Activated naive CD8-positive, alpha-beta T cell (primary cell): ENCODE measurements around the gene BSCL2.
A peak's percentile ranks its signal among the peaks of the same experiment; 100 is the strongest.
"Not testable (repeated sequence)": the region's sequence is repeated elsewhere in the genome, so short reads cannot be mapped to it uniquely, and the experiment has no call there.

Experiments used
- H3K27ac Mint-ChIP-seq: one replicate; pipeline ENCODE4 v1.8.0; 2021; ENCODE audit warnings: mixed read lengths
- H3K27me3 Mint-ChIP-seq: one replicate; pipeline ENCODE4 v1.8.0; 2021; ENCODE audit warnings: mixed read lengths
- H3K36me3 Mint-ChIP-seq: one replicate; pipeline ENCODE4 v1.8.0; 2021; ENCODE audit warnings: mixed read lengths
- H3K4me1 Mint-ChIP-seq: one replicate; pipeline ENCODE4 v1.8.0; 2021; ENCODE audit warnings: low read depth, mixed read lengths
- H3K4me3 Mint-ChIP-seq: one replicate; pipeline ENCODE4 v1.8.0; 2021; ENCODE audit warnings: mild to moderate bottlenecking, mixed read lengths
- H3K9me3 Mint-ChIP-seq: one replicate; pipeline ENCODE4 v1.8.0; 2021; ENCODE audit warnings: low read depth, mixed read lengths

BSCL2 gene

GRCh38 chr11:62707277-62707861 is at the start of gene BSCL2, which contains the start of gene GNG3:
TSS of gene BSCL2 (minus strand) at chr11:62707424. CDS start at chr11:62707195, 229 bp downstream.
TSS of gene GNG3 (plus strand) at chr11:62707676. CDS start at chr11:62708296, 620 bp downstream.
- no peaks in the 10 kb centered on the region for H3K27me3 Mint-ChIP-seq
- no peaks in the 10 kb centered on the region for H3K9me3 Mint-ChIP-seq
- H3K4me3 Mint-ChIP-seq, result peak within 1 kb of the TSS; percentile 91
- H3K36me3 Mint-ChIP-seq, result peaks cover 9% of the 10 kb centered on the region
- peak within 1 kb of the TSS; percentile 97 for H3K27ac Mint-ChIP-seq
- H3K4me1 Mint-ChIP-seq, result peaks cover 45% of the 10 kb centered on the region

- Mint-ChIP-seq H3K27ac (no peak overlapping the region), H3K9me3 (no peaks in the 10 kb centered on the region), H3K4me1 (peaks cover 19% of the 10 kb centered on the region), H3K36me3 (peaks cover 2% of the 10 kb centered on the region), H3K4me3 (peak overlapping the region; percentile 68), H3K27me3 (no peaks in the 10 kb centered on the region)
Observed at GRCh38 chr11:62755086-62755615, 47.9 kb upstream of the BSCL2 start.

GRCh38 chr11:62753736-62754603 is 46.7 kb upstream of the BSCL2 start, which contains the start of gene ZBTB3:
TSS of gene ZBTB3 (minus strand) at chr11:62754160. CDS start at chr11:62753664, 496 bp downstream.
- H3K27me3 Mint-ChIP-seq, result no peaks in the 10 kb centered on the region
- H3K9me3 Mint-ChIP-seq, result no peaks in the 10 kb centered on the region
- H3K27ac Mint-ChIP-seq, result peak within 1 kb of the TSS; percentile 98
- peaks cover 2% of the 10 kb centered on the region for H3K36me3 Mint-ChIP-seq
- H3K4me1 Mint-ChIP-seq, result peaks cover 26% of the 10 kb centered on the region
- peak within 1 kb of the TSS; percentile 97 for H3K4me3 Mint-ChIP-seq

- H3K4me1 Mint-ChIP-seq, result peaks cover 29% of the 10 kb centered on the region
- H3K27me3 Mint-ChIP-seq, result no peaks in the 10 kb centered on the region
- H3K27ac Mint-ChIP-seq, result peak overlapping the region; percentile 98
- H3K9me3 Mint-ChIP-seq, result no peaks in the 10 kb centered on the region
- H3K36me3 Mint-ChIP-seq, result peaks cover 4% of the 10 kb centered on the region
- H3K4me3 Mint-ChIP-seq, result peak overlapping the region; percentile 97
Observed at GRCh38 chr11:62752994-62753735, 45.9 kb upstream of the BSCL2 start.

- Mint-ChIP-seq H3K4me1 (peaks cover 31% of the 10 kb centered on the region), H3K4me3 (peak overlapping the region; percentile 97), H3K9me3 (no peaks in the 10 kb centered on the region), H3K36me3 (peaks cover 4% of the 10 kb centered on the region), H3K27ac (peak overlapping the region; percentile 46), H3K27me3 (no peaks in the 10 kb centered on the region)
Observed at GRCh38 chr11:62752177-62752785, 45.1 kb upstream of the BSCL2 start.

- not testable (repeated sequence) for H3K27ac Mint-ChIP-seq, H3K9me3 Mint-ChIP-seq, H3K36me3 Mint-ChIP-seq, H3K4me3 Mint-ChIP-seq, H3K27me3 Mint-ChIP-seq
- H3K4me1 Mint-ChIP-seq, result peaks cover 31% of the 10 kb centered on the region
Observed at GRCh38 chr11:62749931-62750330, 42.7 kb upstream of the BSCL2 start.

GRCh38 chr11:62747475-62748160 is 40.4 kb upstream of the BSCL2 start:
- H3K27me3 Mint-ChIP-seq, result no peaks in the 10 kb centered on the region
- H3K36me3 Mint-ChIP-seq, result peaks cover 4% of the 10 kb centered on the region
- H3K27ac Mint-ChIP-seq, result peak overlapping the region; percentile 22
- no peaks in the 10 kb centered on the region for H3K9me3 Mint-ChIP-seq
- H3K4me3 Mint-ChIP-seq, result no peak overlapping the region
- peaks cover 22% of the 10 kb centered on the region for H3K4me1 Mint-ChIP-seq

- Mint-ChIP-seq H3K9me3 (no peaks in the 10 kb centered on the region), H3K36me3 (peaks cover 7% of the 10 kb centered on the region), H3K4me3 (no peak overlapping the region), H3K27ac (peak overlapping the region; percentile 34), H3K4me1 (peaks cover 7% of the 10 kb centered on the region), H3K27me3 (no peaks in the 10 kb centered on the region)
Observed at GRCh38 chr11:62737196-62737595, 30.0 kb upstream of the BSCL2 start.

GRCh38 chr11:62732830-62733229 is 25.6 kb upstream of the BSCL2 start:
- Mint-ChIP-seq H3K4me1 (peaks cover 25% of the 10 kb centered on the region), H3K36me3 (peaks cover 5% of the 10 kb centered on the region), H3K27ac (peak overlapping the region; percentile 79), H3K9me3 (no peaks in the 10 kb centered on the region), H3K4me3 (no peak overlapping the region), H3K27me3 (no peaks in the 10 kb centered on the region)

GRCh38 chr11:62730076-62730475 is 22.9 kb upstream of the BSCL2 start:
- peak overlapping the region; percentile 22 for H3K27ac Mint-ChIP-seq
- not testable (repeated sequence) for H3K9me3 Mint-ChIP-seq, H3K27me3 Mint-ChIP-seq
- H3K4me3 Mint-ChIP-seq, result peak overlapping the region; percentile 76
- peaks cover 33% of the 10 kb centered on the region for H3K4me1 Mint-ChIP-seq
- H3K36me3 Mint-ChIP-seq, result peaks cover 12% of the 10 kb centered on the region

GRCh38 chr11:62728171-62728988 is 21.2 kb upstream of the BSCL2 start, which contains the start of gene TTC9C:
TSS of gene TTC9C (plus strand) at chr11:62728486. CDS start at chr11:62728849, 363 bp downstream.
- Mint-ChIP-seq H3K4me1 (peaks cover 48% of the 10 kb centered on the region), H3K27ac (peak within 1 kb of the TSS; percentile 98), H3K36me3 (peaks cover 19% of the 10 kb centered on the region), H3K9me3 (no peaks in the 10 kb centered on the region), H3K27me3 (no peaks in the 10 kb centered on the region), H3K4me3 (peak within 1 kb of the TSS; percentile 96)

GRCh38 chr11:62727872-62728170 is 20.6 kb upstream of the BSCL2 start:
- H3K27ac Mint-ChIP-seq, result peak overlapping the region; percentile 98
- H3K4me1 Mint-ChIP-seq, result peaks cover 46% of the 10 kb centered on the region
- no peaks in the 10 kb centered on the region for H3K27me3 Mint-ChIP-seq
- no peaks in the 10 kb centered on the region for H3K9me3 Mint-ChIP-seq
- H3K4me3 Mint-ChIP-seq, result peak overlapping the region; percentile 96
- peaks cover 15% of the 10 kb centered on the region for H3K36me3 Mint-ChIP-seq

GRCh38 chr11:62727165-62727871 is 20.1 kb upstream of the BSCL2 start, which contains the start of gene HNRNPUL2:
TSS of gene HNRNPUL2 (minus strand) at chr11:62727457. CDS start at chr11:62727156, 301 bp downstream.
- H3K27ac Mint-ChIP-seq, result peak within 1 kb of the TSS; percentile 98
- H3K4me1 Mint-ChIP-seq, result peaks cover 49% of the 10 kb centered on the region
- H3K9me3 Mint-ChIP-seq, result no peaks in the 10 kb centered on the region
- H3K4me3 Mint-ChIP-seq, result peak within 1 kb of the TSS; percentile 96
- H3K27me3 Mint-ChIP-seq, result no peaks in the 10 kb centered on the region
- peaks cover 20% of the 10 kb centered on the region for H3K36me3 Mint-ChIP-seq
